Uterus (tissue), 2 donors: Measurements from ENCODE around the gene SLC39A10.

Experiments used
- CTCF ChIP-seq, 4 experiments: fragments of 200-600 bp in 2 of 4; fragments of 450-650 bp in 2 of 4; sonication (generic) in 2 of 4; IDR thresholded peaks; one replicate each; pipeline ENCODE4 v1.5.1; 2016 to 2019; ENCODE audit warnings: antibody characterized with exemption in 4 of 4, mild to moderate bottlenecking in 2 of 4, moderate library complexity in 1 of 4
- POLR2A ChIP-seq, 2 donors: fragments of 450-650 bp; IDR thresholded peaks; one replicate each; pipeline ENCODE4 v1.6.1; 2016; ENCODE audit warnings: antibody characterized with exemption in 2 of 2, mild to moderate bottlenecking in 1 of 2, moderate library complexity in 1 of 2

GRCh38 chr2:195656859-195657633 lies at the start of gene SLC39A10:
- TF ChIP-seq CTCF (IDR thresholded peaks at IDR 0.05) (peak in 3 of 4 experiments; percentile 6 to 39 (median 36)), POLR2A (IDR thresholded peaks at IDR 0.05) (peak; percentile 91 to 93)
